Fibroblast of pulmonary artery (primary cell): Measurements from ENCODE around the gene ABLIM2.

Experiments used
- DNase-seq: peaks from one replicate; pipeline ENCODE4 v3.0.0-alpha.2; 2010; ENCODE audit warnings: low read depth
- H3K4me3 ChIP-seq: replicated peaks from 2 replicates; pipeline ENCODE4 v1.5.1; 2011; ENCODE audit warnings: low read depth, mild to moderate bottlenecking, control low read depth, low read length, moderate library complexity
- TF ChIP-seq, protein P1 (sequence below): IDR thresholded peaks from 2 replicates; pipeline ENCODE4 v1.5.1; 2011; ENCODE audit warnings: mild to moderate bottlenecking, control low read depth, low read length, inconsistent platforms; ENCODE audit errors: missing control alignments

The ABLIM2 gene

GRCh38 chr4:8156617-8157016 is 2.0 kb downstream of the ABLIM2 start:
- no peak for DNase-seq
- no peak overlapping the region for H3K4me3 ChIP-seq
- TF ChIP-seq, protein P1, sequence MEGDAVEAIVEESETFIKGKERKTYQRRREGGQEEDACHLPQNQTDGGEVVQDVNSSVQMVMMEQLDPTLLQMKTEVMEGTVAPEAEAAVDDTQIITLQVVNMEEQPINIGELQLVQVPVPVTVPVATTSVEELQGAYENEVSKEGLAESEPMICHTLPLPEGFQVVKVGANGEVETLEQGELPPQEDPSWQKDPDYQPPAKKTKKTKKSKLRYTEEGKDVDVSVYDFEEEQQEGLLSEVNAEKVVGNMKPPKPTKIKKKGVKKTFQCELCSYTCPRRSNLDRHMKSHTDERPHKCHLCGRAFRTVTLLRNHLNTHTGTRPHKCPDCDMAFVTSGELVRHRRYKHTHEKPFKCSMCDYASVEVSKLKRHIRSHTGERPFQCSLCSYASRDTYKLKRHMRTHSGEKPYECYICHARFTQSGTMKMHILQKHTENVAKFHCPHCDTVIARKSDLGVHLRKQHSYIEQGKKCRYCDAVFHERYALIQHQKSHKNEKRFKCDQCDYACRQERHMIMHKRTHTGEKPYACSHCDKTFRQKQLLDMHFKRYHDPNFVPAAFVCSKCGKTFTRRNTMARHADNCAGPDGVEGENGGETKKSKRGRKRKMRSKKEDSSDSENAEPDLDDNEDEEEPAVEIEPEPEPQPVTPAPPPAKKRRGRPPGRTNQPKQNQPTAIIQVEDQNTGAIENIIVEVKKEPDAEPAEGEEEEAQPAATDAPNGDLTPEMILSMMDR = no peak

DNA sequence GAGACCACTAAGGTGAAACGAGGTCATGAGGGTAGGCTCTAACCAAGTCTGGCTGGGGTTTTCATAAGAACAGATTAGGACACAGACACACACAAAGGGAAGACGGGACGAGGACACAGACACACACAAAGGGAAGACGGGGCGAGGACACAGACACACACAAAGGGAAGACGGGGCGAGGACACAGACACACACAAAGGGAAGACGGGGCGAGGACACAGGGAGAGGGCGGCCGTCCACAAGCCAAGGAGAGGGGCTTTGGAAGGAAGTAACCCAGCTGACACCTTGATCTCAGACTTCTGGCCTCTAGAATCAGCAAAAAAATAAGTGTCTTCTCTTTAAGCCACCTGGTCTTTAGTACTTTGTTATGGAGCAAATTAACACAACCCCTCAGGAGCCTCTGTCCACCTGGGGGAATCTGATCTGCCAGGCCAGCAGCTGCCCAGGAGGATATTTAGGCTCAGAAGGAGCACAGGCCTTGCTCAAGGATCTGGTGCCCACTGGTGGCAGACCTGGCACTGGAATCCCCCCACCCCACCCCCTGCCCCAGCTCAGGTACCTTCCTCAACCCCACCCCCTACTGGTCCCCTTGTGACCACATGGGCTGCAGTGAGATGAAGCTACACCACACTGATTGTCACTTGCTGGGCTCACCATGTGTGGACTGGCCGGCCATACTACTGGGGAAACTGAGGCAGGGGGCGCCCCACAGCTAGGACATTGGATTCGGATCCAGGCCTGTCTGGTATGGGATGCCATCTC is 2.8 kb downstream of the ABLIM2 start:
- H3K4me3 ChIP-seq = no peak overlapping the region
- DNase-seq = no peak
- TF ChIP-seq, protein P1 = no peak

DNA sequence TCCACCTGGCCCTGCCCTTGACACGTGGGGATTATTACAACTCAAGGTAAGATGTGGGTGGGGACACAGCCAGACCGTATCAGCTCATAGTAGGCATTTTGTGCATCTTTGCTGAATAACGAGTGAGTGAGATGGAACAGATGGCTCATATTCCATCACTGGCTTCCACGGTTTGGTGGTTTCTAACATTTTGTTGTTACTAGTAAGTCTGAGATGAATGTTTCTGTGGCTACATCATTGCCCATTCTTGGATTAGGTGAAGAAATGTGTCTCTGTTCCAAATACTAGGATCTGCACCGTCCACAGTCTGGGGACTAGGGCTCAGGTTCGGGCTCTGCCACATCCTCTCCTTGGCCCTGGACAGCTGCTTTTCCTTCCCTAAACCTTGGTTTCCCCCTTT is 3.6 kb downstream of the ABLIM2 start:
- DNase-seq = no peak
- no peak overlapping the region for H3K4me3 ChIP-seq
- TF ChIP-seq, protein P1 = no peak

GRCh38 chr4:8153441-8153840 is 5.2 kb downstream of the ABLIM2 start:
- DNase-seq = no peak
- H3K4me3 ChIP-seq = no peak overlapping the region
- TF ChIP-seq, protein P1 = no peak

- no peak overlapping the region for H3K4me3 ChIP-seq
- DNase-seq = no peak
- TF ChIP-seq, protein P1 = no peak
Observed at GRCh38 chr4:8152865-8153257, 5.8 kb downstream of the ABLIM2 start.

- DNase-seq = no peak
- no peak overlapping the region for H3K4me3 ChIP-seq
- TF ChIP-seq, protein P1 = no peak
Observed at GRCh38 chr4:8152090-8152864, 6.3 kb downstream of the ABLIM2 start.
